ENCODE data around the gene SIX1. TPM values are rescaled to one million over a fixed set of nuclear protein-coding genes. Genes with fewer than 3 reads are reported as not detected.

Gene SIX1
- total RNA-seq, 4 donors from 2014 or later, result 0.72 to 3.3 (median 1.0) TPM

DNA sequence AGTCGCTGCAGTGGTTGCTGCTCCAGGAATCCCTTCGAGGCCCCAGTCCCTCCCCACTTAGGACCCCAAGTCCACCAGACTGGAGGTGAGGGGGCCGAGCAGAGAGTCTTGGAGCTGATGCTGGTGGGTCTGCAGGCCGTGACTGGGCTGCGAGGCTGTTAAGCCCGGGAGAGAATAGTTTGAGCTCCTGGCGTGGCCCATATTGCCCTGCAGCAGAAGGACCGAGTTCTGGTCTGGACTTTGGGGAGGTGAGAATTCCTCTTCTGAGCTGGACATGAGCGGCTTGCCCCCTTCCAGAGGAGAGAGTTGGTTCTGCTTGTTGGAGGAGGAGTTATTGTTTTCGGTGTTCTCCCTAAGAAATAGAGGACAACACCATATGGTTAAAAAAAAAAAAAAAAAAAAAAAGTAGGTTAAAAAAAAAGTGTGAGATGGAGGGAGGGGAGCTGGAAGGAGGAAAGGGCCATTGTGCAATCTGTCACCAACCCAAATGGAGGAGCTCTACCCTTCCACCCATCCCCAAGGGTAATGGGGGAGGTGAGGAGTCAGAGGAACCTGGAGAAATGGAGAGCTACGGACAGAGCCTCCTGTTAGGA is 3.0 kb downstream of the SIX1 start:
- no peak for DNase-seq (ENCODE audit: low spot score)
- ATAC-seq (ENCODE audit: low FRiP score), result no peak

DNA sequence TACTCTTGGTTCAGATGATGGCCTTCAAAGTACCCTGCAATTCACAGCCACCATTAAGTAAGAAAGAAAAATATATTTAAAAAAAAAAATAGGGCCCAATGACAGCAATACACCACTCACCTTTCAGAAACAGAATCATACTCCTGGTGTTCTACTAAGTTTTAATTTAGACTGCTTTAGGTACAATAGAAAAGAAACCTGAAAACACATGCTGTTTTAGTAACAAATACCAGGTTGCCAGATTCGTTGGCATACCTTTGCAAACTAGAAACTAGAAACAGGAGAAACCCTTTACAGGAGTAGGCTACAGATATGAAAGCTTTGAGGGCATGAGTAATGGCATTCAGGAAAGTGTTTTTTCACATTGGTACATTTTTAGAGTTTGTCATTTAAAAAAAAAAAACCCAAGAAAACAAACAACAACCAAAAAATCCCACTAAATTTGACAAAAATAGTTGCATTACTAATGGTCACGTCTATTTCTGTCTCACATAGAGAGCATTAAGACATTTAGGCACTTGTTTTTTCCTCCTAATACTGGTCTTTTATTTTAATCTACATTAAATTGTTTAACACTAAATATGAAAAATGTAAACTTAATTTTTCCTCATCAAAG is 4.0 kb downstream of the SIX1 start:
- DNase-seq (ENCODE audit: low spot score) (no peak), ATAC-seq (ENCODE audit: low FRiP score) (no peak)
- TF ChIP-seq CTCF (IDR thresholded peaks at IDR 0.05), result no peak

More for the DNA sequence above, 3.0 kb downstream of the SIX1 start:
- TF ChIP-seq CTCF (IDR thresholded peaks at IDR 0.05), result no peak

DNA sequence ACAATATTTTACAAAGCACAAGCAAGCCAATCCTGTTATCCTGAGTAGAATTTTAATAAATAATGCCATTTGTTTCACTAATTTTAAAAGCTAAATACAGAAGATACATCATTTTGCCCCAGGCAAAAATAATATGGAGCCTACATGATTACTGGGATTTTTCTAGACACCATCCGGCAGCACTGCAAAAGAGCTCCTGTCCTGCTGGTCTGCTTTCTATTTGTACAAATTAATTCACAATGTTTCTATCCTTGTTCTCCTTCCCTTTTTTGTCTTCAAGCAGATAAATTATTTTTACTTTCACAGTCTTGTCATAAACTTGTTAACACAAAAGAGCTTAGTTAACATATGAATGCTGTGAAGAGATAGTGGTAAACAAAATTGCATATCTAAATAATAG is 4.6 kb downstream of the SIX1 start:
- TF ChIP-seq CTCF (IDR thresholded peaks at IDR 0.05), result no peak
- ATAC-seq (ENCODE audit: low FRiP score), result no peak

DNA sequence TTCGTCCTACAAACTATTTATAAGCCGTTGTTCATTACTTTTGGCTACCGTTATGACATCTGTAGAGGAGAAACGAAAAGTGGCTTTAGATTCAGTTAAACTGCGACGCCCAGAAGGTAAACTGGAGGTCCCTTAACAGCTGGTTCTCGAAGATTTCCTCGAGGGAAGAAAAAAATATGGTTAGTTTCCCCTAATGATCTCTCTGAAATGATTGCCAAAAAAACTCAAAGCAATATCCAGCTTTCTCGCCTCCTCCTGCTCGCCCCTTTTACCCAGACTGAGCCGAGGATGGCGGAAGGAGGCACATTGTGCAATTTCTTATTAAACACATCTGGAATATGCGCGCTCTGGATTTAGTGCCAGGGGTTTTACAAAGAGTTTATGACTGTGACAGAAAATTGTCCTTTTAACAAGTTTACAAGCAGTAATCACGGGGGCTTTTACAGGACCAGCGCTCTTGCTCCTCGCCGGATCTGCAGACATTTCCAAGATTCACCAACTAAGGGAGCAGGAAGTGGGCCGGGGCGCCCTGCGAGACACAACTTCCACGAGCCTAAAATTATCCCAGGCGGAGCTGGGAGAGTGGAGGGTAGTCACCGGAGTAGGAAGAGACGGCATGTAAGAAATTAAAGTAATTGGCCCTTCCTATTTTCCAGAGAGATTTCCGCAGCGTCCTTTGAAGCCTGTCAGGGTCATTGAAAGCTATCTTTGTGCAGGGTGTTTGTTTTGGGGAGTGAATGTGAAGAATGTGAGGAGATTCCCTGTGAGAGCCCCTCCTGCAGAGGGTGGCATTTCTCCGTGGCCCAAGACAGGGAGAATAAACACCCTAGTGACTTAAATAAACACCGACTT is 5.6 kb downstream of the SIX1 start:
- DNase-seq (ENCODE audit: low spot score) (no peak), ATAC-seq (ENCODE audit: low FRiP score) (no peak)
- TF ChIP-seq CTCF (IDR thresholded peaks at IDR 0.05), result no peak

More for the DNA sequence above, 4.6 kb downstream of the SIX1 start:
- no peak for DNase-seq (ENCODE audit: low spot score)

- DNase-seq (ENCODE audit: low spot score), result no peak
- no peak for ATAC-seq (ENCODE audit: low FRiP score)
- TF ChIP-seq CTCF (IDR thresholded peaks at IDR 0.05), result no peak
These were observed 6.2 kb downstream of the SIX1 start for GRCh38 chr14:60643141-60643462.

- no peak for TF ChIP-seq CTCF (IDR thresholded peaks at IDR 0.05)
- no peak for DNase-seq (ENCODE audit: low spot score)
- ATAC-seq (ENCODE audit: low FRiP score), result peak; percentile 33
These were observed 6.8 kb downstream of the SIX1 start for GRCh38 chr14:60642270-60643140.

Data from omental fat pad (tissue), 4 donors.